Mesenchymal stem cell (in vitro differentiated cells and primary cell): Measurements from ENCODE around the gene PTGES2.

Source experiments
- DNase-seq: peaks from one replicate; pipeline ENCODE4 v3.0.0-alpha.2; 2013
- H2AFZ ChIP-seq: one replicate; pipeline ENCODE4 v1.6.1; 2013; ENCODE audit warnings: low read depth, mild to moderate bottlenecking, control low read depth, inconsistent platforms, low read length, moderate library complexity
- H2AK5ac ChIP-seq: 2 replicates; pipeline ENCODE4 v1.6.1; 2013; ENCODE audit warnings: low read length, moderate library complexity, mild to moderate bottlenecking, inconsistent platforms; ENCODE audit not compliant: severe bottlenecking
- H2BK120ac ChIP-seq: one replicate; pipeline ENCODE4 v1.6.1; 2013; ENCODE audit warnings: low read depth, mild to moderate bottlenecking, inconsistent platforms, low read length, moderate library complexity
- H2BK12ac ChIP-seq, 2 experiments: one replicate each; pipeline ENCODE4 v1.6.1; 2013; ENCODE audit warnings: inconsistent platforms in 2 of 2, low read length in 2 of 2, mild to moderate bottlenecking in 2 of 2, moderate library complexity in 2 of 2, control low read depth in 1 of 2
- H2BK15ac ChIP-seq: one replicate; pipeline ENCODE4 v1.6.1; 2013; ENCODE audit warnings: mild to moderate bottlenecking, low read depth, inconsistent platforms; ENCODE audit not compliant: poor library complexity, severe bottlenecking
- H2BK5ac ChIP-seq: 2 replicates; pipeline ENCODE4 v1.6.1; 2013; ENCODE audit warnings: low read depth, mild to moderate bottlenecking, low read length, control low read depth, inconsistent platforms; ENCODE audit not compliant: poor library complexity, severe bottlenecking
- H3K14ac ChIP-seq, 2 experiments: one replicate each; pipeline ENCODE4 v1.6.1; 2013; ENCODE audit warnings: inconsistent platforms in 2 of 2, low read length in 2 of 2, control low read depth in 1 of 2, mild to moderate bottlenecking in 1 of 2, moderate library complexity in 1 of 2
- H3K18ac ChIP-seq, 2 experiments: one replicate each; pipeline ENCODE4 v1.6.1; 2013; ENCODE audit warnings: inconsistent platforms in 2 of 2, low read length in 2 of 2, control low read depth in 1 of 2, low read depth in 1 of 2, mild to moderate bottlenecking in 1 of 2
- H3K23ac ChIP-seq, 2 experiments: one replicate each; pipeline ENCODE4 v1.6.1; 2013; ENCODE audit warnings: inconsistent platforms in 2 of 2, low read length in 2 of 2, mild to moderate bottlenecking in 2 of 2, moderate library complexity in 2 of 2, control low read depth in 1 of 2
- H3K27ac ChIP-seq: 2 replicates; pipeline ENCODE4 v1.5.1; 2013; ENCODE audit warnings: mild to moderate bottlenecking, moderate library complexity, low read length, control low read depth, inconsistent platforms; ENCODE audit not compliant: poor library complexity, severe bottlenecking
- H3K27me3 ChIP-seq, 2 experiments: 2 replicates each; pipeline versions ENCODE4 v1.6.1 to v1.7.0; 2013; ENCODE audit warnings: low read length in 2 of 2, mild to moderate bottlenecking in 2 of 2, moderate library complexity in 2 of 2, control low read depth in 1 of 2, inconsistent platforms in 1 of 2; ENCODE audit not compliant: control insufficient read depth in 1 of 2, insufficient read depth in 1 of 2
- H3K36me3 ChIP-seq, 2 experiments: 2 replicates each; pipeline versions ENCODE4 v1.6.1 to v1.7.0; 2013; ENCODE audit warnings: low read length in 2 of 2, control low read depth in 1 of 2, inconsistent platforms in 1 of 2, low read depth in 1 of 2, mild to moderate bottlenecking in 1 of 2; ENCODE audit not compliant: insufficient read depth in 2 of 2, control insufficient read depth in 1 of 2
- H3K4ac ChIP-seq, 2 experiments: one replicate each; pipeline ENCODE4 v1.6.1; 2013; ENCODE audit warnings: inconsistent platforms in 2 of 2, low read length in 2 of 2, mild to moderate bottlenecking in 2 of 2, moderate library complexity in 2 of 2, control low read depth in 1 of 2, low read depth in 1 of 2
- H3K4me1 ChIP-seq: 2 replicates; pipeline ENCODE4 v1.6.1; 2013; ENCODE audit warnings: low read depth, low read length, control low read depth; ENCODE audit not compliant: control insufficient read depth, insufficient read depth
- H3K4me2 ChIP-seq: 2 replicates; pipeline ENCODE4 v1.6.1; 2013; ENCODE audit warnings: low read length, mild to moderate bottlenecking, inconsistent platforms; ENCODE audit not compliant: poor library complexity, severe bottlenecking
- H3K4me3 ChIP-seq, 2 experiments: 2 replicates each; pipeline versions ENCODE4 v1.5.1 to v1.7.0; 2013; ENCODE audit warnings: low read length in 2 of 2, mild to moderate bottlenecking in 2 of 2, control low read depth in 1 of 2, low read depth in 1 of 2; ENCODE audit not compliant: insufficient read depth in 1 of 2
- H3K79me1 ChIP-seq: replicated peaks from 2 replicates; pipeline ENCODE4 v1.6.1; 2013; ENCODE audit warnings: mild to moderate bottlenecking, control low read depth, low read length, inconsistent platforms; ENCODE audit not compliant: poor library complexity, severe bottlenecking
- H3K9ac ChIP-seq: 2 replicates; pipeline ENCODE4 v1.7.0; 2013; ENCODE audit warnings: mild to moderate bottlenecking, low read length, moderate library complexity
- H3K9me3 ChIP-seq: 2 replicates; pipeline ENCODE4 v1.7.0; 2013; ENCODE audit warnings: mild to moderate bottlenecking, low read length; ENCODE audit not compliant: control insufficient read depth
- H4K8ac ChIP-seq: one replicate; pipeline ENCODE4 v1.6.1; 2013; ENCODE audit warnings: inconsistent platforms, mild to moderate bottlenecking, low read length, moderate library complexity
- H4K91ac ChIP-seq: one replicate; pipeline ENCODE4 v1.6.1; 2013; ENCODE audit warnings: mild to moderate bottlenecking, low read length, inconsistent platforms
- WGBS: methylation state at CpG from one replicate; pipeline ENCODE4 v1.1.7; 2013; ENCODE audit warnings: mixed read lengths; 5-methylcytosine and 5-hydroxymethylcytosine counted together

Gene PTGES2

GRCh38 chr9:128121466-128121810 lies 6.1 kb downstream of the PTGES2 start:
- H2AFZ ChIP-seq, result no peak overlapping the region
- H3K18ac ChIP-seq, result no peak overlapping the region
- H3K36me3 ChIP-seq, result peaks cover 41 to 62% of the 10 kb centered on the region in 2 experiments
- no peak overlapping the region for H3K27ac ChIP-seq
- H3K9ac ChIP-seq, result no peak overlapping the region
- no peak overlapping the region for H3K23ac ChIP-seq
- DNase-seq, result no peak
- no peaks in the 10 kb centered on the region for H3K9me3 ChIP-seq
- H2BK5ac ChIP-seq, result no peak overlapping the region
- H2AK5ac ChIP-seq, result no peak overlapping the region
- H3K27me3 ChIP-seq, result no peaks in the 10 kb centered on the region
- H4K8ac ChIP-seq, result no peak overlapping the region
- 99% methylated on average over 5 of the region's 5 CpGs for WGBS
- H3K14ac ChIP-seq, result no peak overlapping the region
- H3K4me2 ChIP-seq, result no peak overlapping the region
- no peak overlapping the region for H2BK12ac ChIP-seq
- H3K4me1 ChIP-seq, result peaks cover 18% of the 10 kb centered on the region
- H3K79me1 ChIP-seq, result peaks cover 17% of the 10 kb centered on the region
- no peak overlapping the region for H2BK15ac ChIP-seq
- no peak overlapping the region for H3K4ac ChIP-seq
- H3K4me3 ChIP-seq, result no peak overlapping the region
- no peak overlapping the region for H2BK120ac ChIP-seq
- H4K91ac ChIP-seq, result no peak overlapping the region

GRCh38 chr9:128120741-128121465 lies 6.6 kb downstream of the PTGES2 start:
- Histone ChIP-seq H3K4ac (no peak overlapping the region), H3K9me3 (no peaks in the 10 kb centered on the region), H2BK12ac (no peak overlapping the region), H4K91ac (no peak overlapping the region), H2BK15ac (no peak overlapping the region), H3K4me2 (no peak overlapping the region), H3K14ac (no peak overlapping the region), H2BK120ac (no peak overlapping the region), H2AK5ac (no peak overlapping the region), H3K23ac (no peak overlapping the region), H3K4me3 (no peak overlapping the region), H3K79me1 (peaks cover 17% of the 10 kb centered on the region), H2BK5ac (no peak overlapping the region), H3K27me3 (no peaks in the 10 kb centered on the region), H3K18ac (no peak overlapping the region), H3K4me1 (peaks cover 15% of the 10 kb centered on the region), H3K9ac (no peak overlapping the region), H2AFZ (no peak overlapping the region), H3K36me3 (peaks cover 41 to 65% of the 10 kb centered on the region in 2 experiments), H3K27ac (no peak overlapping the region), H4K8ac (peak overlapping the region; percentile 3)
- no peak for DNase-seq
- WGBS, result 94% methylated on average over 29 of the region's 29 CpGs

- Histone ChIP-seq H2BK5ac (no peak overlapping the region), H3K4me1 (peaks cover 8% of the 10 kb centered on the region), H3K36me3 (peaks cover 41 to 67% of the 10 kb centered on the region in 2 experiments), H4K91ac (no peak overlapping the region), H2AFZ (no peak overlapping the region), H3K18ac (no peak overlapping the region), H3K23ac (no peak overlapping the region), H3K4ac (no peak overlapping the region), H3K27me3 (no peaks in the 10 kb centered on the region), H3K14ac (no peak overlapping the region), H2AK5ac (no peak overlapping the region), H4K8ac (no peak overlapping the region), H2BK120ac (no peak overlapping the region), H3K9me3 (no peaks in the 10 kb centered on the region), H3K27ac (no peak overlapping the region), H3K9ac (no peak overlapping the region), H3K4me3 (no peak overlapping the region), H3K4me2 (no peak overlapping the region), H2BK15ac (no peak overlapping the region), H2BK12ac (no peak overlapping the region), H3K79me1 (peaks cover 14% of the 10 kb centered on the region)
- no peak for DNase-seq
- WGBS, result 97% methylated on average over 19 of the region's 20 CpGs
These were observed 7.3 kb downstream of the PTGES2 start for GRCh38 chr9:128120061-128120740.

GRCh38 chr9:128118971-128119665 lies 8.4 kb downstream of the PTGES2 start:
- Histone ChIP-seq H3K36me3 (peaks cover 34 to 67% of the 10 kb centered on the region in 2 experiments), H3K4me2 (no peak overlapping the region), H3K27me3 (no peaks in the 10 kb centered on the region), H3K4ac (no peak overlapping the region), H3K79me1 (peaks cover 8% of the 10 kb centered on the region), H3K18ac (no peak overlapping the region), H3K4me1 (peaks cover 7% of the 10 kb centered on the region), H2BK120ac (no peak overlapping the region), H2BK12ac (no peak overlapping the region), H3K9ac (no peak overlapping the region), H2AK5ac (no peak overlapping the region), H3K23ac (no peak overlapping the region), H2BK15ac (no peak overlapping the region), H3K4me3 (no peak overlapping the region), H2AFZ (no peak overlapping the region), H3K27ac (no peak overlapping the region), H4K91ac (no peak overlapping the region), H3K14ac (no peak overlapping the region), H3K9me3 (no peaks in the 10 kb centered on the region), H4K8ac (no peak overlapping the region), H2BK5ac (no peak overlapping the region)
- DNase-seq, result no peak
- 91% methylated on average over 11 of the region's 15 CpGs for WGBS
